Cardiac muscle cell (in vitro differentiated cells and primary cell): ENCODE data around the gene SHC3. TPM values are rescaled to one million over a fixed set of nuclear protein-coding genes. Genes with fewer than 3 reads are reported as not detected.

Experiments
- DNase-seq, 2 donors: peaks; one replicate each; pipeline versions ENCODE4 v3.0.0 to v3.0.0-alpha.2; 2010 to 2017; ENCODE audit warnings: low read depth in 1 of 2, low spot score in 1 of 2
- H3K27ac ChIP-seq: fragments of 200-600 bp; sonication (generic); 2 replicates; pipeline ENCODE4 v1.5.1; 2016
- H3K27me3 ChIP-seq: fragments of 200-600 bp; sonication (generic); 2 replicates; pipeline ENCODE4 v1.6.0; 2016; ENCODE audit warnings: control low read depth
- H3K36me3 ChIP-seq: fragments of 200-600 bp; sonication (generic); 2 replicates; pipeline ENCODE4 v1.5.1; 2016; ENCODE audit warnings: control low read depth
- H3K4me1 ChIP-seq: fragments of 200-600 bp; sonication (generic); 2 replicates; pipeline ENCODE4 v1.8.1; 2017; ENCODE audit warnings: low read depth, mild to moderate bottlenecking, mixed run types
- H3K4me3 ChIP-seq: fragments of 200-600 bp; sonication (generic); 2 replicates; pipeline ENCODE4 v1.5.1; 2016; ENCODE audit warnings: mild to moderate bottlenecking
- H3K9me3 ChIP-seq: fragments of 200-600 bp; sonication (generic); 2 replicates; pipeline ENCODE4 v1.5.1; 2017; ENCODE audit warnings: low read depth, mild to moderate bottlenecking, control low read depth
- polyA plus RNA-seq: library from polyadenylated mRNA; unstranded; fragments of >200 nt; fragmentation: Nextera tagmentation; extraction: Ambion mirVana; gene quantifications from 2 replicates; pipeline ENCODE4 v1.2.1, GENCODE V29; 2016
- total RNA-seq: library from RNA; depleted of rRNA; stranded (reverse); fragments of >200 nt; gene quantifications from 2 replicates; pipeline ENCODE4 v1.2.3, GENCODE V29; 2016
- TF ChIP-seq, protein P1 (sequence below): IDR thresholded peaks from 2 replicates; pipeline ENCODE4 v1.5.1; 2012; ENCODE audit warnings: low read depth, mild to moderate bottlenecking, low read length

The SHC3 gene
- total and polyA plus RNA-seq, 2 experiments from 2014 or later = 0.27 to 0.34 TPM

DNA sequence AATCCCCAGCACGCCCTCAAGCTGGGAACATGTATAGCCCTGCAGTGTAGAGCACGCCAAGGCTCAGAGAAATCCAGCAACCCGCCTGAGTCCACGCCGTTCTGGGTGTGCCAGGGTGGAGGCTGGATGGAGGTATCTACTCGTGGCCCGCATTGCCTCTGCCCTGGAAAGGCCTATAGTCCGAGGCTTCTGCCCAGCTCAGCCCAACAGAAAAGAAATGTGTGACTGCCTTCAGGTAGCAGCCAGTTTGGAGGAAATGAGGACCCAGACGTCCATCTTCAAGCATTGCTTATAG is 169.1 kb downstream of the SHC3 start:
- DNase-seq = no peak
- TF ChIP-seq, protein P1, sequence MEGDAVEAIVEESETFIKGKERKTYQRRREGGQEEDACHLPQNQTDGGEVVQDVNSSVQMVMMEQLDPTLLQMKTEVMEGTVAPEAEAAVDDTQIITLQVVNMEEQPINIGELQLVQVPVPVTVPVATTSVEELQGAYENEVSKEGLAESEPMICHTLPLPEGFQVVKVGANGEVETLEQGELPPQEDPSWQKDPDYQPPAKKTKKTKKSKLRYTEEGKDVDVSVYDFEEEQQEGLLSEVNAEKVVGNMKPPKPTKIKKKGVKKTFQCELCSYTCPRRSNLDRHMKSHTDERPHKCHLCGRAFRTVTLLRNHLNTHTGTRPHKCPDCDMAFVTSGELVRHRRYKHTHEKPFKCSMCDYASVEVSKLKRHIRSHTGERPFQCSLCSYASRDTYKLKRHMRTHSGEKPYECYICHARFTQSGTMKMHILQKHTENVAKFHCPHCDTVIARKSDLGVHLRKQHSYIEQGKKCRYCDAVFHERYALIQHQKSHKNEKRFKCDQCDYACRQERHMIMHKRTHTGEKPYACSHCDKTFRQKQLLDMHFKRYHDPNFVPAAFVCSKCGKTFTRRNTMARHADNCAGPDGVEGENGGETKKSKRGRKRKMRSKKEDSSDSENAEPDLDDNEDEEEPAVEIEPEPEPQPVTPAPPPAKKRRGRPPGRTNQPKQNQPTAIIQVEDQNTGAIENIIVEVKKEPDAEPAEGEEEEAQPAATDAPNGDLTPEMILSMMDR = no peak
- H3K36me3 ChIP-seq = no peaks in the 10 kb centered on the region
- no peak overlapping the region for H3K4me3 ChIP-seq
- no peaks in the 10 kb centered on the region for H3K27me3 ChIP-seq
- no peaks in the 10 kb centered on the region for H3K9me3 ChIP-seq
- H3K27ac ChIP-seq = no peak overlapping the region
- H3K4me1 ChIP-seq = peaks cover 20% of the 10 kb centered on the region

GRCh38 chr9:89008744-89009545 is 169.7 kb downstream of the SHC3 start:
- TF ChIP-seq, protein P1 = peak; percentile 35
- Histone ChIP-seq H3K4me3 (no peak overlapping the region), H3K9me3 (no peaks in the 10 kb centered on the region), H3K27me3 (no peaks in the 10 kb centered on the region), H3K36me3 (no peaks in the 10 kb centered on the region), H3K4me1 (peaks cover 15% of the 10 kb centered on the region), H3K27ac (no peak overlapping the region)
- no peak for DNase-seq

GRCh38 chr9:89008055-89008743 is 170.4 kb downstream of the SHC3 start:
- H3K36me3 ChIP-seq = no peaks in the 10 kb centered on the region
- no peak overlapping the region for H3K4me3 ChIP-seq
- TF ChIP-seq, protein P1 = no peak
- no peak for DNase-seq
- H3K9me3 ChIP-seq = no peaks in the 10 kb centered on the region
- H3K4me1 ChIP-seq = peaks cover 7% of the 10 kb centered on the region
- no peak overlapping the region for H3K27ac ChIP-seq
- no peaks in the 10 kb centered on the region for H3K27me3 ChIP-seq

GRCh38 chr9:89006996-89007967 is 171.3 kb downstream of the SHC3 start:
- no peak overlapping the region for H3K27ac ChIP-seq
- no peaks in the 10 kb centered on the region for H3K9me3 ChIP-seq
- no peak for DNase-seq
- TF ChIP-seq, protein P1 = no peak
- no peaks in the 10 kb centered on the region for H3K27me3 ChIP-seq
- H3K4me1 ChIP-seq = no peaks in the 10 kb centered on the region
- H3K4me3 ChIP-seq = no peak overlapping the region
- no peaks in the 10 kb centered on the region for H3K36me3 ChIP-seq

GRCh38 chr9:89006267-89006666 is 172.4 kb downstream of the SHC3 start:
- no peaks in the 10 kb centered on the region for H3K36me3 ChIP-seq
- DNase-seq = peak; percentile 30 to 50
- no peaks in the 10 kb centered on the region for H3K9me3 ChIP-seq
- no peaks in the 10 kb centered on the region for H3K27me3 ChIP-seq
- no peak overlapping the region for H3K27ac ChIP-seq
- no peak overlapping the region for H3K4me3 ChIP-seq
- TF ChIP-seq, protein P1 = no peak
- no peaks in the 10 kb centered on the region for H3K4me1 ChIP-seq
